B cell (primary cell): ENCODE results near the gene ZBTB16.

Experiments
- EZH2 ChIP-seq: IDR thresholded peaks from 2 replicates; pipeline ENCODE4 v1.6.1; 2012; ENCODE audit warnings: borderline replicate concordance, low read depth, mild to moderate bottlenecking, moderate library complexity, low read length; ENCODE audit not compliant: insufficient read depth, poor library complexity, severe bottlenecking
- TF ChIP-seq, protein P1 (sequence below): fragments of 200-600 bp; IDR thresholded peaks from one replicate; pipeline ENCODE4 v1.8.0; 2022; ENCODE audit warnings: antibody characterized with exemption, mild to moderate bottlenecking

DNA sequence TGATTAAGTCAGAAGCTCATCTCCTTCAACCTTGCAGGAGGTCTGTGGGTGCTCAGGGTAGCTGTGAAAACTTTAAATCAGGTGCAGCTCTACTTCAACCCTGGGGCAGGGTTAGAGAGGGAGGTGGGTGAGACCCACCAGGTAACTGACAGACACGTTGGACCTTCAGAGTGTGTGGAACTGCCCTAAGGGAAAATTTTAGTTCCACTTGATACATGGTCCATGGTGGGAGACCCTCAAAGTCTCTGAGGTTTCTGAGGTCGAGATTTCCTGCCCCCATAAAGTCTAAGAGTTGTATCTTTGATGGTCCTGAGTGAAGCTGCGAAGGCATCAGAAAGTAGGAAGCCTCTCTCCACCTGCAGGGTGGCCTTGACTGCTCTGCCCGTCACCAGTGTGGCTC is 212.8 kb downstream of the ZBTB16 start:
- TF ChIP-seq, protein P1, sequence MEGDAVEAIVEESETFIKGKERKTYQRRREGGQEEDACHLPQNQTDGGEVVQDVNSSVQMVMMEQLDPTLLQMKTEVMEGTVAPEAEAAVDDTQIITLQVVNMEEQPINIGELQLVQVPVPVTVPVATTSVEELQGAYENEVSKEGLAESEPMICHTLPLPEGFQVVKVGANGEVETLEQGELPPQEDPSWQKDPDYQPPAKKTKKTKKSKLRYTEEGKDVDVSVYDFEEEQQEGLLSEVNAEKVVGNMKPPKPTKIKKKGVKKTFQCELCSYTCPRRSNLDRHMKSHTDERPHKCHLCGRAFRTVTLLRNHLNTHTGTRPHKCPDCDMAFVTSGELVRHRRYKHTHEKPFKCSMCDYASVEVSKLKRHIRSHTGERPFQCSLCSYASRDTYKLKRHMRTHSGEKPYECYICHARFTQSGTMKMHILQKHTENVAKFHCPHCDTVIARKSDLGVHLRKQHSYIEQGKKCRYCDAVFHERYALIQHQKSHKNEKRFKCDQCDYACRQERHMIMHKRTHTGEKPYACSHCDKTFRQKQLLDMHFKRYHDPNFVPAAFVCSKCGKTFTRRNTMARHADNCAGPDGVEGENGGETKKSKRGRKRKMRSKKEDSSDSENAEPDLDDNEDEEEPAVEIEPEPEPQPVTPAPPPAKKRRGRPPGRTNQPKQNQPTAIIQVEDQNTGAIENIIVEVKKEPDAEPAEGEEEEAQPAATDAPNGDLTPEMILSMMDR, result no peak
- TF ChIP-seq EZH2, result no peak
